ENCODE results near the gene NAGPA.
A peak's percentile ranks its signal among the peaks of the same experiment; 100 is the strongest.

Gene NAGPA

DNA sequence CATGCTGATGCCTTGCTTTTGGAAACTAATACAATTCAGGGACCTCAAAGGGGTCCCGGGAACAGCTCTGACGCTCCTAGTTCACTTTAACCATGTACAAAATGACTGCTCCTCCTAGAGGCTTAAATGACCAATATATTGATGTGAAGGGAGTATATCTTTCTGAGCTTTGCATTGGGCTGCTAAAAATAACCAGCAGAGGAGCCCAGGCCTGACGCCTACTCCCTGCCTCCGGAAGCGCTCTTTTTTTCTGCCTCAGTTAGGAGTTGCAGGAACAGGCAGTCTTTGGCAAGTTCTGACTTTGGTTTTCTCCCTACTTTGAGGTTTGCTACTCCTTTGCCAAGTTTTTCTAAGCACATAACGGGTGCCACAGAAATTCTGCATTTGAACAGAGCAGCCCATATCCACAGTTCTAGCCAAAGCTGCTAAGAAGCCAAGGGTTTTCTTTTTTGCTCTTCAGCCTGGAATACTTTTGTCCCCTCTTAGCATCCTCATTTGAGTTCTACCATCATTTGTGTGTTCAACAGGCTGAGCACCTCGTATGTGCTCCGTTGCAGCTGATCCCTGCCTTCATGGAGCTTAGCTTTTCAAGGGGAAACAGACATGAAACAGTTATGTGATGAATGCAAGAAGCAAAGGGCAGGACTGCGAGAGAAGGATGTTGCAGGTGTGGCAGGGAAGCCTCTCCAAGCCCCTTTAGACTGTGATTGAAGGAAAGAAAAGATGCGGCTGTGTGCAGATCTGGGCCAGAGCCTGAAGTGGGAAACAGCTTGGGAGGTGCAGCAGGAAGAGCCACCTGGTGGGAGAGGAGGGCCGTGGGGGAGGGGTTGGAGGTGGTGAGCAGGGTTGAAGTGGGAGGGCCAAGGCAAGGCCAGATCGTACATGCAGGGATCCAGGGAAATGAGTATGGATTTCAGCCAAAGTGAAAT lies 2.8 kb upstream of the NAGPA start:
- no peaks in the 10 kb centered on the region for H3K9me2 ChIP-seq (ENCODE audit: low read depth, low read length)
- no peak for TF ChIP-seq EZH2 (IDR thresholded peaks at IDR 0.05; ENCODE audit: borderline replicate concordance, low read length)
- TF ChIP-seq, protein P1, sequence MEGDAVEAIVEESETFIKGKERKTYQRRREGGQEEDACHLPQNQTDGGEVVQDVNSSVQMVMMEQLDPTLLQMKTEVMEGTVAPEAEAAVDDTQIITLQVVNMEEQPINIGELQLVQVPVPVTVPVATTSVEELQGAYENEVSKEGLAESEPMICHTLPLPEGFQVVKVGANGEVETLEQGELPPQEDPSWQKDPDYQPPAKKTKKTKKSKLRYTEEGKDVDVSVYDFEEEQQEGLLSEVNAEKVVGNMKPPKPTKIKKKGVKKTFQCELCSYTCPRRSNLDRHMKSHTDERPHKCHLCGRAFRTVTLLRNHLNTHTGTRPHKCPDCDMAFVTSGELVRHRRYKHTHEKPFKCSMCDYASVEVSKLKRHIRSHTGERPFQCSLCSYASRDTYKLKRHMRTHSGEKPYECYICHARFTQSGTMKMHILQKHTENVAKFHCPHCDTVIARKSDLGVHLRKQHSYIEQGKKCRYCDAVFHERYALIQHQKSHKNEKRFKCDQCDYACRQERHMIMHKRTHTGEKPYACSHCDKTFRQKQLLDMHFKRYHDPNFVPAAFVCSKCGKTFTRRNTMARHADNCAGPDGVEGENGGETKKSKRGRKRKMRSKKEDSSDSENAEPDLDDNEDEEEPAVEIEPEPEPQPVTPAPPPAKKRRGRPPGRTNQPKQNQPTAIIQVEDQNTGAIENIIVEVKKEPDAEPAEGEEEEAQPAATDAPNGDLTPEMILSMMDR (IDR thresholded peaks at IDR 0.05; ENCODE audit: low read length) = no peak
- no peak overlapping the region for H3K4me3 ChIP-seq (ENCODE audit: low read depth, low read length, poor library complexity, severe bottlenecking)
- no peaks in the 10 kb centered on the region for H3K79me2 ChIP-seq (ENCODE audit: insufficient read depth, low read length)
- no peak overlapping the region for H2AFZ ChIP-seq (ENCODE audit: low read length)
- peak overlapping the region; percentile 15; the same call in 1 of the 2 replicates for H3K4me2 ChIP-seq (ENCODE audit: low read length)
- H3K27ac ChIP-seq (ENCODE audit: low read depth, low read length, poor library complexity, severe bottlenecking) = no peak overlapping the region
- no peaks in the 10 kb centered on the region for H4K20me1 ChIP-seq (ENCODE audit: insufficient read depth, low read length)
- no peaks in the 10 kb centered on the region for H3K9me3 ChIP-seq (ENCODE audit: low read length)
- no peak overlapping the region for H3K9ac ChIP-seq (ENCODE audit: low read length)
- H3K36me3 ChIP-seq (ENCODE audit: insufficient read depth, low read length) = no peaks in the 10 kb centered on the region
- no peaks in the 10 kb centered on the region for H3K27me3 ChIP-seq (ENCODE audit: insufficient read depth, low read length)
- no peaks in the 10 kb centered on the region for H3F3A ChIP-seq (ENCODE audit: insufficient read depth, low read length)
- H3K4me1 ChIP-seq (ENCODE audit: insufficient read depth, low read length, severe bottlenecking) = peaks cover 26% of the 10 kb centered on the region

DNA sequence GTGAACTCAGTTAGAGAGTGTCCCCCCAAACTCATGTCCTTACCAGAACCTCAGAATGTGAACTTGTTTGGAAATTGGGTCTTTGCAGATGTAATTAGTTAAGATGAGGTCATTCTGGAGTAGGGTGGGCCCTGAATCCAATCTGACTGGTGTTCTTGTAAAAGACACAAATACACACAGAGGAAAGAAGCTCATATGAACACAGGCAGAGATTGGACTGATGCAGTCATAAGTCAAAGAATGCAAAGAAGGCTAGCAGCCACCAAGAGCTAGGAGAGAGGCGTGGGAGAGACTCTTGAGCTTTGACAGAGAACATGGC lies 2.1 kb upstream of the NAGPA start:
- no peak overlapping the region for H3K4me3 ChIP-seq (ENCODE audit: low read depth, low read length, poor library complexity, severe bottlenecking)

DNA sequence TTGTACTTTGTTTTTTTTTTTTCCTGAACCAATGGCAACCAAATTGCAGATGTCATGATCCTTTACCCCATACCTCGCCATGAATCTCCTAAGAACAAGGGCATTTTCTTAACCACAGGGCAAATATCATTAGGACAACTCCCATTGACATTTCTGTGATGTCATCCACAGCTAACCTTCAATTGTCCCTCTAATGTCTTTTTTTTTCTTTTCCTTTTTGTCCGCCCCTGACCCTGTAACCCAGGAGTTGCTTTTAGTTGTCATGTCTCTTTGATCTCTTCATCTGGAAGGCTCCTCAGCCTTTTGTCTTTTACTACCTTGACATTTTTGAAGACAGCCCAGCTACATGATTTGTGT lies 410 bp upstream of the NAGPA start:
- Histone ChIP-seq H3K79me2 (ENCODE audit: insufficient read depth, low read length) (no peaks in the 10 kb centered on the region), H3K9me3 (ENCODE audit: low read length) (no peaks in the 10 kb centered on the region), H3K27ac (ENCODE audit: low read depth, low read length, poor library complexity, severe bottlenecking) (no peak overlapping the region), H3K27me3 (ENCODE audit: insufficient read depth, low read length) (no peaks in the 10 kb centered on the region), H3K9ac (ENCODE audit: low read length) (peak overlapping the region; percentile 66), H3K4me2 (ENCODE audit: low read length) (peak overlapping the region; percentile 80), H2AFZ (ENCODE audit: low read length) (peak overlapping the region; percentile 88), H3K36me3 (ENCODE audit: insufficient read depth, low read length) (no peaks in the 10 kb centered on the region), H4K20me1 (ENCODE audit: insufficient read depth, low read length) (no peaks in the 10 kb centered on the region), H3F3A (ENCODE audit: insufficient read depth, low read length) (no peaks in the 10 kb centered on the region), H3K4me3 (ENCODE audit: low read depth, low read length, poor library complexity, severe bottlenecking) (peak overlapping the region; percentile 88), H3K9me2 (ENCODE audit: low read depth, low read length) (no peaks in the 10 kb centered on the region), H3K4me1 (ENCODE audit: insufficient read depth, low read length, severe bottlenecking) (peaks cover 26% of the 10 kb centered on the region)
- TF ChIP-seq EZH2 (IDR thresholded peaks at IDR 0.05; ENCODE audit: borderline replicate concordance, low read length) = no peak
- TF ChIP-seq, protein P1 (IDR thresholded peaks at IDR 0.05; ENCODE audit: low read length) = no peak

More for the DNA sequence above, 2.1 kb upstream of the NAGPA start:
- no peak overlapping the region for H2AFZ ChIP-seq (ENCODE audit: low read length)
- TF ChIP-seq, protein P1 (IDR thresholded peaks at IDR 0.05; ENCODE audit: low read length) = no peak
- TF ChIP-seq EZH2 (IDR thresholded peaks at IDR 0.05; ENCODE audit: borderline replicate concordance, low read length) = no peak
- H3F3A ChIP-seq (ENCODE audit: insufficient read depth, low read length) = no peaks in the 10 kb centered on the region
- H3K4me1 ChIP-seq (ENCODE audit: insufficient read depth, low read length, severe bottlenecking) = peaks cover 26% of the 10 kb centered on the region
- H3K9ac ChIP-seq (ENCODE audit: low read length) = no peak overlapping the region
- no peak overlapping the region for H3K27ac ChIP-seq (ENCODE audit: low read depth, low read length, poor library complexity, severe bottlenecking)
- no peaks in the 10 kb centered on the region for H4K20me1 ChIP-seq (ENCODE audit: insufficient read depth, low read length)
- no peaks in the 10 kb centered on the region for H3K9me2 ChIP-seq (ENCODE audit: low read depth, low read length)
- no peaks in the 10 kb centered on the region for H3K27me3 ChIP-seq (ENCODE audit: insufficient read depth, low read length)
- H3K4me2 ChIP-seq (ENCODE audit: low read length) = no peak overlapping the region
- H3K79me2 ChIP-seq (ENCODE audit: insufficient read depth, low read length) = no peaks in the 10 kb centered on the region
- H3K9me3 ChIP-seq (ENCODE audit: low read length) = no peaks in the 10 kb centered on the region
- no peaks in the 10 kb centered on the region for H3K36me3 ChIP-seq (ENCODE audit: insufficient read depth, low read length)

Measured in OCI-LY1 (cell line).